ENCODE measurements around the gene HSD11B1L.
"Not testable (repeated sequence)": the region's sequence is repeated elsewhere in the genome, so short reads cannot be mapped to it uniquely, and the experiment has no call there.

HSD11B1L gene

GRCh38 chr19:5683177-5683886, 2.5 kb downstream of the HSD11B1L start:
- no peak for DNase-seq
- intact Hi-C loops (cut with DNase I), result loop anchor here (5.0 kb wide), 1 partner anchor 61 kb away; the partner anchor contains the start of genes SAFB and SAFB2

DNA sequence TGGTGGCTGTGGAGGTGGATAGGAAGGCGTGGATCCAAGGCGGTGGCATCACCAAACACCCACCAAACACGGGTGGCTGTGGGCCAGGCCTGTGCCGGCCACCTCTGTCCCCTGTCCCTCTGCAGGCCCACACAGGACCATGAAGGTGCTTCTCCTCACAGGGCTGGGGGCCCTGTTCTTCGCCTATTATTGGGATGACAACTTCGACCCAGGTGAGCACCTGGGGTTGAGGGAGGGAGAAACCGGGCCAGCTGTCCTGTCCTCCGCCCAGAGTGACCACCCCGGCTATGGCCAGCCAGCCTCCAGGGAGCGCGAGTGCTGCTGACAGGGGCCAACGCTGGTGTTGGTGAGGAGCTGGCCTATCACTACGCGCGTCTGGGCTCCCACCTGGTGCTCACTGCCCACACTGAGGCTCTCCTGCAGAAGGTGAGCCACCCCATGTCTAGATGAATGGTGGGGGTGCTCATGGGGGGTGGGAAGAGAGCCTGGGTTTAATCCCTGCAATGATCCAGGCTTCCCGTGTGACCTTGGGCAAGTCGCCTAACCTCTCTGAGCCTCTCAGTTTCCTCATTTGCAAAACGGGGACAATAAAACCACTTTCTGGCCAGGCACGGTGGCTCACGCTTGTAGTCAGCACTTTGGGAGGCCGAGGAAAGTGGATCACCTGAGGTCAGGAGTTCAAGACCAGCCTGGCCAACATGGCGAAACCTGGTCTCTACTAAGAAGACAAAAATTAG, 4.0 kb downstream of the HSD11B1L start:
- DNase-seq, result no peak
- intact Hi-C loops (cut with DNase I), result loop anchor here (5.0 kb wide), 1 partner anchor 63 kb away; the partner anchor contains the start of genes SAFB and SAFB2

GRCh38 chr19:5686326-5686646, 5.5 kb downstream of the HSD11B1L start:
- DNase-seq, result peak in 1 of 42 donors; percentile 44
- intact Hi-C loops (cut with DNase I), result no loop called here

- DNase-seq, result peak; percentile 82 to 96 (median 92)
- intact Hi-C loops (cut with DNase I), result no loop called here
Measured at GRCh38 chr19:5686647-5687359, 6.0 kb downstream of the HSD11B1L start.

GRCh38 chr19:5687360-5688198, 6.8 kb downstream of the HSD11B1L start:
- intact Hi-C loops (cut with DNase I), result no loop called here
- DNase-seq, result no peak

GRCh38 chr19:5688262-5688881, 7.5 kb downstream of the HSD11B1L start:
- intact Hi-C loops (cut with DNase I); DNase-seq: not testable (repeated sequence)

- intact Hi-C loops (cut with DNase I), result no loop called here
Measured at GRCh38 chr19:5690125-5690954, 9.5 kb downstream of the HSD11B1L start, which contains the start of gene RPL36. RPL36 (plus strand) TSS chr19:5690295; CDS start chr19:5690508, 213 bp downstream.

GRCh38 chr19:5690955-5691821, 10.4 kb downstream of the HSD11B1L start:
- peak in 27 of 42 donors; percentile 15 to 72 (median 35) for DNase-seq

More at GRCh38 chr19:5690125-5690954, 9.5 kb downstream of the HSD11B1L start, which contains the start of gene RPL36:
- peak; percentile 91 to 99 (median 96) for DNase-seq

GRCh38 chr19:5691822-5692722, 11.2 kb downstream of the HSD11B1L start:
- intact Hi-C loops (cut with DNase I), result no loop called here
- peak in 4 of 42 donors; percentile 12 to 45 (median 33) for DNase-seq

More at GRCh38 chr19:5690955-5691821, 10.4 kb downstream of the HSD11B1L start:
- intact Hi-C loops (cut with DNase I), result no loop called here

- intact Hi-C loops (cut with DNase I), result no loop called here
- DNase-seq, result no peak
Measured at GRCh38 chr19:5692723-5693194, 11.9 kb downstream of the HSD11B1L start.

GRCh38 chr19:5693195-5694166, 12.7 kb downstream of the HSD11B1L start:
- intact Hi-C loops (cut with DNase I), result no loop called here
- DNase-seq, result no peak

DNA sequence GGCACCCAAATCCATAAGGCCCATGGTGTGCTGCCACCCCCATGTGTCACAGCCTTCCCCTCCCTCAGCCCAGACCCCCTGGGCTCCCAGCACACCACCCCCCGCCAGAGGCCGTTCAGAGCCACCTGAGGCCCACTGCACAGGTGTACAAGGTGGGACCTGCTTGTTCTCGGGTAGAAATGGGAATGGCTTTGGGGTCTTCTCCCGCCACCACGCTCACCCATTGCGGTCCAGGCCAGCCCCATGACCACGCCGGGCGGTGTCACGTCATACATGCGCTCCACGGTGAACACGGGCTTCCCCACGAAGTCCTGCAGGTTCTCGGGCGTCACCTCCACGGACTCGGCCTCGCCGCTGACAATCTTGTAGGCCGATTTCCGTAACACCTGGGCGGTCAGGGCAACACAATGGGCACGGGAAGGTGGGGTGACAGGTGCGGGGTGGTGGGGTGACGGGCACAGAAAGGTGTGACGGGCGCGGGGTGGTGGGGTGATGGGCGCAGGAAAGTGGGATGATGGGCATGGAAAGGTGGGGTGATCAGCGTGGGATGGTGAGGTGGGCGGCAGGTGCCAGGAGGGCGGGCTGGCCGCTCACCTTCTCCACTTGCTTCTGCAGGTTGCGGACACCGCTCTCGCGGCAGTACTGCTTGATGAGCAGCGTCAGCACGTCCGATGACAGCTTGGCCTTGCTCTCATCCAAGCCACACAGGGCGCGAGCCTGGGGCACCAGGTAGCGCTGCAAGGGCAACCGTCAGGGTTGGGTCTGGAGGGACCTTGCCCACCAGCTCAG, 13.5 kb downstream of the HSD11B1L start:
- DNase-seq, result no peak
- intact Hi-C loops (cut with DNase I), result no loop called here

DNA sequence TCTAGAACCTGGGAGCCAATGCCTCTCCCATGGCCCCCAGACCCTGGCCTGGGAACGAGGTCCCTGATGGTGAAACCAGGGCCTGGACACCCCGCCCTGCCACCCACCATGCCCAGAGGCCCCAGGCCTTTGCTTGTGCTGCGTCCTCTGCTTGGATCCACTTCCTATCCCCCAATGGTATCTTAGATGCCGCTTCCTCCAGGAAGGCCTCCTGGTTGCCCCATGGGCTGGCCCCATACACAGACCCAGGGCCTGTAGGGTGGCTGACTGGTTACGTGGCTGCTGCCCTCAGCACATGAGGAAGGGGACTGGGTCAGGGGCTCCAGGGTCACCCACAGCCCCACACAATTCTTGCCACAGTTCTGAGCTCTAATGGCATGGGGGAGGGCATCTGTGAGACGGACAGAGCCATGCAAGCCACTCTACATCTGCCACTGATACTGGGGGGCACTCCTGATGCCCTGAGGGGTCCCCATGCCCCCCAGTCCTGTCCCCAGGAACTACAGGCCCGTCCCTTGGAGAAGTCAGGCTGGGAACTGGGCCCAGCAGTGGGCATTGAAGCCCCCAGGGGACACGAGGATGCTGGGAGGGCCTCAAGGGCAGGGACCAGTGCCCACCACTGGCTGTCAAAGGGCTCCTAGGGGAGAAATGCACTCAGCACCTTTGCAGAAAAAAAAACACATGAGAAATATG, 14.3 kb downstream of the HSD11B1L start:
- intact Hi-C loops (cut with DNase I), result no loop called here
- no peak for DNase-seq
